Central memory CD8-positive, alpha-beta T cell (primary cell): ENCODE measurements around the gene SMG7.
"Not testable (repeated sequence)": the region's sequence is repeated elsewhere in the genome, so short reads cannot be mapped to it uniquely, and the experiment has no call there.

Experiments
- ATAC-seq: fragments of 150-1000 bp; cut with Tn5 transposase; replicated peaks from 2 replicates; pipeline ENCODE4 v1.10.0; 2022; ENCODE audit warnings: mild to moderate bottlenecking, moderate FRiP score, moderate number of reproducible peaks; ENCODE audit not compliant: poor library complexity, severe bottlenecking; ENCODE audit errors: extremely low read depth
- DNase-seq, 2 donors: peaks; one replicate each; pipeline ENCODE4 v3.0.0; 2021; ENCODE audit warnings: low spot score in 2 of 2
- H3K27ac Mint-ChIP-seq: one replicate; pipeline ENCODE4 v1.8.0; 2022; ENCODE audit warnings: low read depth, mild to moderate bottlenecking, moderate library complexity, mixed read lengths
- H3K27me3 Mint-ChIP-seq: one replicate; pipeline ENCODE4 v1.8.0; 2022; ENCODE audit warnings: mixed read lengths
- H3K36me3 Mint-ChIP-seq: one replicate; pipeline ENCODE4 v1.8.0; 2022; ENCODE audit warnings: mild to moderate bottlenecking, moderate library complexity, mixed read lengths; ENCODE audit not compliant: insufficient read depth
- H3K4me1 Mint-ChIP-seq: one replicate; pipeline ENCODE4 v1.8.0; 2022; ENCODE audit warnings: mixed read lengths
- H3K4me3 Mint-ChIP-seq: one replicate; pipeline ENCODE4 v1.8.0; 2022; ENCODE audit warnings: mild to moderate bottlenecking, moderate library complexity, mixed read lengths
- H3K9me3 Mint-ChIP-seq: one replicate; pipeline ENCODE4 v1.8.0; 2022; ENCODE audit warnings: mixed read lengths

Gene SMG7

DNA sequence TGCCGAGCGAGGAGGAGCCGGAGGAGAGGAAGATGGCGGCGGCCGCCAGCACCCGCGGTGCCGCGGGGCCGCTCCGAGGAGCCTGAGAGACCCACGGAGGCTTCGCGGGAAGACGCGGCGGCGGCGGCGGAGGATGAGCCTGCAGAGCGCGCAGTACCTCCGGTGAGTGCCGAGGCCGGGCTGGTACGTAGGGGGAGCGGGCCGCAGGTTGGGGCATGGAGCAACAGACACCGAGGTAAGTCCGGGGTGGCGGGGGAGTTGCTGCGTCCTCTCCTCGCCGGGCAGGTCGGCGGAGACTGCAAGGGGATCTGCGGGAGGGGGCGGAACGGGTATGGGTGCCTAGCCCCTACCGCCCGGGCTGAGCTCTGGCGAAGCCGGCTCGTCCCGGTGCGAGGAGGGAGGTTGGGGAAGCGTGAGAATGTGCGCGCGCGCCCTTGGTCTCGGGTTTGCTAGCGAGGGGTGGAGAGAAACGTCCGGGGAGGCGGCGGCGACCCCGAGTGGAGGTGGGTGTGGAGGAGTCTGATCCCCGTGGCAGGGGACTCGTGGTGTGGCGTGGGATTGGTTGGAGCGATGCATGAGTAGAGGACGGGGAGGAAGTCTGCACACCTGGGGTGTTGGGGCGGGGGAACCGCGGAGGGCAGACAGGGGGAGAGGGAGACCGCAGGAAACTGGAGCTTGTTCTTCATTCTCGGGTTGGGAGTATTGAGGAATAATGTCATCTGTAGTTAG is at the start of gene SMG7:
TSS of gene SMG7 (plus strand) at position 12 of the 729 bp plus-strand sequence. CDS start at position 134, 122 bp downstream.
- peaks cover 34% of the 10 kb centered on the region for H3K4me1 Mint-ChIP-seq
- H3K27me3 Mint-ChIP-seq, result no peaks in the 10 kb centered on the region
- no peaks in the 10 kb centered on the region for H3K9me3 Mint-ChIP-seq
- peak within 1 kb of the TSS; percentile 93 for H3K4me3 Mint-ChIP-seq
- peak in 1 of 2 donors; percentile 25 for DNase-seq
- peak within 1 kb of the TSS; percentile 99 for H3K27ac Mint-ChIP-seq
- peaks cover 26% of the 10 kb centered on the region for H3K36me3 Mint-ChIP-seq
- peak; percentile 2 for ATAC-seq

GRCh38 chr1:183423541-183423940 is 48.8 kb upstream of the SMG7 start:
- H3K4me1 Mint-ChIP-seq, result peaks cover 3% of the 10 kb centered on the region
- peaks cover 50% of the 10 kb centered on the region for H3K27me3 Mint-ChIP-seq
- H3K27ac Mint-ChIP-seq, result no peak overlapping the region
- ATAC-seq (no peak), DNase-seq (no peak)
- H3K9me3 Mint-ChIP-seq, result no peaks in the 10 kb centered on the region
- no peak overlapping the region for H3K4me3 Mint-ChIP-seq
- peaks cover 4% of the 10 kb centered on the region for H3K36me3 Mint-ChIP-seq

DNA sequence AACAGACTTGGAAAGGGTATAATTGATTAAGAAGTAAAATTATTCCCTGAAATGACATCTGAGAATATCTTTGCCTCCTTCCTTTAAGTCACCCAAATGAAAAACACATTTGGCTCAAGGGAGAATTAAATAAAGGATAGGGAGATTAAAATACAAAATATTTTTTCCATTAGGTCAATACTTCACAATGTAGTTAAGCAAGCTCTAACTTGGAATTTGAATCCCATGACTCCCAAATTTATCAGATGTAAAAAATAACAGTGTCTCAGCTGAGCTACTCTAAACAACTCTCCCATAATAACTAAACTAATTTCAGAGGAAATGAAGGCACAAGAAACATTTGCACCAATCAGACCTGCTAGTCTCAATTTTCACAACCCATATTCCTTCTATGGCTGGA is 47.6 kb upstream of the SMG7 start:
- H3K4me3 Mint-ChIP-seq, result no peak overlapping the region
- H3K27ac Mint-ChIP-seq, result no peak overlapping the region
- peaks cover 49% of the 10 kb centered on the region for H3K27me3 Mint-ChIP-seq
- DNase-seq (no peak), ATAC-seq (no peak)
- H3K9me3 Mint-ChIP-seq, result no peaks in the 10 kb centered on the region
- H3K4me1 Mint-ChIP-seq, result no peaks in the 10 kb centered on the region
- no peaks in the 10 kb centered on the region for H3K36me3 Mint-ChIP-seq

GRCh38 chr1:183427591-183427990 is 44.7 kb upstream of the SMG7 start:
- not testable (repeated sequence) for H3K9me3 Mint-ChIP-seq, ATAC-seq, H3K36me3 Mint-ChIP-seq, H3K4me1 Mint-ChIP-seq, H3K27ac Mint-ChIP-seq, DNase-seq, H3K4me3 Mint-ChIP-seq
- H3K27me3 Mint-ChIP-seq, result peaks cover 49% of the 10 kb centered on the region

DNA sequence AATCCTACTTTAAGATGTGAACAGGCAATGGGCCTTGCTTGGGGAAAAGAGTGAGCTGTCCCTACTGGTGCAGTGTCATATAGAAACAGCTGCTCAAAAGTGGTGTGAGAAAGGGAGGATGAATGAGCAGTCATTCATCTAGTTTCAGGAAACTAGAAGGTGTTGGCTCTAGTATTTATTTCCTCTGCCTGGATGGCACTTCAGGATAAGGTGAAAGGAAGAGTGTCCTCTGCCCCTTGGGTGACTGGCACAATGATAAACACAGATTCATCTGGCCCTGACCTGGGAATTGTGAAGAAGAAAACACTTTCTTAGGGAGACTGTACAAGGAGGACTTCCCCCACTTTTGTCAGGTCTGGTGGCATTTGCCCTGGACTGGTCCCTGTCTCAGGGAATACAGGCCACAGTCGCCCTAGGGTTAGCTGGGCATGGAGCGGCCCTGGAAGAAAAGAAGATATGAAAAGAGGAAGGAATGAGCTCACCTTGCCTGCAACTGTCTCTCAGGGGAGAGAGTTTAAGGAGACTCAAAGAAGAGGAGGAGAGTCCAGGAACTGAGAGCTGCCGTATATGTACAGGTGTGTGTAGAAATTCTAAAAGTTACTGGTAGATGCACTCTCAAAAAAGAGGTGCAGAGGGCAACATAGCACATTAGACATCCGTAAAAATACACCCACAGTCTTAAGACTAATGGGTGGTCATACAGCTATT is 40.3 kb upstream of the SMG7 start:
- Mint-ChIP-seq H3K27ac (no peak overlapping the region), H3K27me3 (peaks cover 75% of the 10 kb centered on the region), H3K4me3 (no peak overlapping the region), H3K36me3 (no peaks in the 10 kb centered on the region), H3K9me3 (no peaks in the 10 kb centered on the region), H3K4me1 (no peaks in the 10 kb centered on the region)
- DNase-seq, result no peak
- no peak for ATAC-seq

DNA sequence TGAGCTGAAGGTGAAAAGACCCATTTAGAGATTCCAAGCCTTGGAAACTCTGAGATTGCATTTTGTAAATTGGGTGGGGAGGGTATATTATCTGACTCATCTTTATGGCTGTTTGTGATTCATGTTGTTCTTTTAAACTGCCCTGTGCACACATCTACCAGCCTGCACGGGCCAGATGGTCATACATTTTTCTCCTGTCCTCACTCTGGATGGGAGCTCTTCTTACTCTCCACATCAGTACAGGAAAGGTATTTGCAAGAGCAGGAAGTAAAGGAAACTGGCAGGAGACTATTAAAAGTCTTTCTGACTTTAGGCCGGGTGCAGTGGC is 39.8 kb upstream of the SMG7 start:
- ATAC-seq (no peak), DNase-seq (no peak)
- H3K4me1 Mint-ChIP-seq, result no peaks in the 10 kb centered on the region
- peaks cover 75% of the 10 kb centered on the region for H3K27me3 Mint-ChIP-seq
- no peaks in the 10 kb centered on the region for H3K36me3 Mint-ChIP-seq
- no peak overlapping the region for H3K4me3 Mint-ChIP-seq
- no peak overlapping the region for H3K27ac Mint-ChIP-seq
- no peaks in the 10 kb centered on the region for H3K9me3 Mint-ChIP-seq

DNA sequence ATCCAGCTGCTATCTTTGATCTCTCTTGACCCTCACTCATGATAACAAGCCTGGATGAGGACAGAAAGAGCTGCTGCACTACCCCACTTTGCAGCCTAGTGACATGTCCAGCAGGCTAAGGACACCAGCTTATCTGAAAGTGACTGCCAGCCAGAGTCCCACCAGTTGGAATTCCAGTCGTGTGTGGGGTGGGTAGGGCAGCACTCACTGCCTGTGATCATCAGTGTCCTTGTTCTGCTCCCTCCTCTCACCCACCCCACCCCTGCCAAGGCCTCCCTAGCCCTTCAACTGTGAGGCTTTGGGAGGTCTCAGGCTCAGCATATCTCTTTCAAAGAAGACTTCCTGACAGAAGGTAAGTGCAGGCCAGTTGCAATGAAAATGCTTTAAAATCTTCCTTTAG is 38.6 kb upstream of the SMG7 start:
- DNase-seq (no peak), ATAC-seq (no peak)
- no peaks in the 10 kb centered on the region for H3K36me3 Mint-ChIP-seq
- H3K27me3 Mint-ChIP-seq, result peaks cover 67% of the 10 kb centered on the region
- no peaks in the 10 kb centered on the region for H3K4me1 Mint-ChIP-seq
- no peak overlapping the region for H3K4me3 Mint-ChIP-seq
- H3K9me3 Mint-ChIP-seq, result no peaks in the 10 kb centered on the region
- H3K27ac Mint-ChIP-seq, result no peak overlapping the region

DNA sequence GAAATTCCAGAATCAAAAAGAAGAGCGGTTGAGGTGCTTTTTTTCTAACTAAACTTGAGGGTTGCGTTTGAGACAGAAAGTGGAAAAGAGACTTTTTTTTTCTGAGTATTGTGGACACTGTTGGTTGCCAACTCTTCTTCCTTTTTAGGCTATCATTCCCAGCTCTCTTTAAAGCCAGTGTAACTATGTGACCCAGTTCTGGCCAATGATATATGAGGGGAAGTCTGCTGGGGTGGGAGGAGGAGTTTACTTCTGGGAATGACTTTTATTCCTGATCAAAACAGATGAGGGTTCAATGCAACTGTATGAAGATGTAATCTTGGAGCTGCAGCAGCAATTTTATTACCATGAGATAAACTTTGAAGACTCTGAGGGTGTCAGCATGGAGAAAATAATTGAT is 36.8 kb upstream of the SMG7 start:
- H3K4me3 Mint-ChIP-seq, result no peak overlapping the region
- H3K36me3 Mint-ChIP-seq, result no peaks in the 10 kb centered on the region
- H3K27me3 Mint-ChIP-seq, result peaks cover 50% of the 10 kb centered on the region
- ATAC-seq, result no peak
- no peaks in the 10 kb centered on the region for H3K4me1 Mint-ChIP-seq
- no peak for DNase-seq
- no peaks in the 10 kb centered on the region for H3K9me3 Mint-ChIP-seq
- no peak overlapping the region for H3K27ac Mint-ChIP-seq

GRCh38 chr1:183438060-183438459 is 34.2 kb upstream of the SMG7 start:
- Mint-ChIP-seq H3K36me3 (no peaks in the 10 kb centered on the region), H3K27me3 (peaks cover 38% of the 10 kb centered on the region), H3K4me1 (no peaks in the 10 kb centered on the region), H3K9me3 (no peaks in the 10 kb centered on the region), H3K4me3 (no peak overlapping the region), H3K27ac (no peak overlapping the region)
- DNase-seq, result no peak
- no peak for ATAC-seq

DNA sequence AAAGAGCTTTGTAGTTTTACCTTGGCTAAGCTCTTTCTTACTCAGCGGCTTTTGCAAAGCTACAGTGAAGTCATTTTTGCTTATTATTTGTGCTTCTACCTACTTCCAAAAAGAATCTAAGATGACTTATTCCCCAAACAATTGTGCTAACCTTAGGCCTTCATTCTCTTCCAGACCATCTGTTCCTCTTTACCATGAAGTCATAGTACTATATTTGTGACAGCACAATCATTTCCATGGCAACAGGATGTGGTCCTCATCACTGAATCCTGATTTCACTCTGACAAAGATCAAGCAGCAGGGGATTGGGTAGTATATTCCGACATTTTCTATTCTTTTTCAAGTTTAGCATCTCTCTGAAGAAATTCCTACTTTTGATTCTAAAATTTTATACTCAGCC is 29.3 kb upstream of the SMG7 start:
- no peak overlapping the region for H3K27ac Mint-ChIP-seq
- no peak overlapping the region for H3K4me3 Mint-ChIP-seq
- no peaks in the 10 kb centered on the region for H3K36me3 Mint-ChIP-seq
- no peak for DNase-seq
- no peaks in the 10 kb centered on the region for H3K4me1 Mint-ChIP-seq
- peaks cover 9% of the 10 kb centered on the region for H3K27me3 Mint-ChIP-seq
- H3K9me3 Mint-ChIP-seq, result no peaks in the 10 kb centered on the region
- no peak for ATAC-seq

DNA sequence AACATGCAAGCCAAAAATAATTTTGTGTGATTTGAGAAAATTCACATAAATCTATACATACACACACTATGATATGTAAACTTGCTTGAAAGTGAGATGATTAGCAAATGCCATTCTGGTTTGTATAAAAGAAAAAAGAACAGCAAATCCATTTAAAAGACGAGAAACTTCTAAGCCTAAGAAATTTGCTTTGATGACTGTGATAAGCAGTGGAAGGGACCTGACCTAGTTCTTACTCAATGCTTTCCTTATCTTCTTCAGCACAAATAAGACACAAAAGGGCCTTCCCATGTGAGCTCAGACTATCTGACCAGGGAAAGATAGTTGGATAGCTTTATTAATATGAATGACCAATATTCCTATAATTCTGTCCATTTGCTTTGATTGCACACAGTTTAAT is 28.8 kb upstream of the SMG7 start:
- DNase-seq (no peak), ATAC-seq (no peak)
- H3K4me3 Mint-ChIP-seq, result no peak overlapping the region
- no peaks in the 10 kb centered on the region for H3K4me1 Mint-ChIP-seq
- peaks cover 9% of the 10 kb centered on the region for H3K27me3 Mint-ChIP-seq
- no peaks in the 10 kb centered on the region for H3K36me3 Mint-ChIP-seq
- no peaks in the 10 kb centered on the region for H3K9me3 Mint-ChIP-seq
- no peak overlapping the region for H3K27ac Mint-ChIP-seq

- Mint-ChIP-seq H3K4me3 (no peak overlapping the region), H3K27ac (no peak overlapping the region), H3K4me1 (no peaks in the 10 kb centered on the region), H3K36me3 (no peaks in the 10 kb centered on the region), H3K9me3 (no peaks in the 10 kb centered on the region), H3K27me3 (peaks cover 9% of the 10 kb centered on the region)
- DNase-seq (no peak), ATAC-seq (no peak)
Measured at GRCh38 chr1:183444243-183444642, 28.1 kb upstream of the SMG7 start.

DNA sequence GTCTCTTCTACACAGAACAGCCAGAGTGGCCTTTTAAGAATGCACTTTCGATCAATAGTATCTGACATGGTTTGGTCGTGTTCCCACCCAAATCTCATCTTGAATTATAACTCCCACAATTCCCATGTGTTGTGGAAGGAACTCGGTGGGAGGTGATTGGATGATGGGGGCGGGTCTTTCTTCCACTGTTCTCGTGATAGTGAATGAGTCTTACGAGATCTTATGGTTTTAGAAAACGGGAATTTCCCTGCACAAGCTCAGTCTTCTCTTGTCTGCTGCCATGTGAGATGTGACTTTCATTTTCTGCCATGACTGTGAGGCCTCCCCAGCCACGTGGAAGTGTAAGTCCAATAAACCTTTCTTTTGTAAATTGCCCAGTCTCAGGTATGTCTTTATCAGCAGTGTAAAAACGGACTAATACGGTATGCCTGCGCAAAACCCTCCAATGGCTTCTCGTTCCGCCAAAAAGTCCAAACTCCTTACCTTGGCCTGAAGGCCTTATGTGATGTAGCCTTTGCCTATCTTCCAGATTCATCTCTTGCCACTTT is 23.0 kb upstream of the SMG7 start:
- no peak for DNase-seq
- Mint-ChIP-seq H3K4me1 (no peaks in the 10 kb centered on the region), H3K27me3 (peaks cover 6% of the 10 kb centered on the region), H3K4me3 (no peak overlapping the region), H3K36me3 (no peaks in the 10 kb centered on the region), H3K27ac (no peak overlapping the region), H3K9me3 (no peaks in the 10 kb centered on the region)
- ATAC-seq, result no peak
